Muscle layer of colon (tissue), 2 donors: ENCODE results near the gene MXD1.

Source experiments
- H3K27ac ChIP-seq: one replicate; pipeline ENCODE4 v1.7.0; 2013; ENCODE audit warnings: low read depth, mild to moderate bottlenecking, low read length, moderate library complexity
- H3K27me3 ChIP-seq, 2 donors: one replicate each; pipeline ENCODE4 v1.7.0; 2013; ENCODE audit warnings: low read length in 2 of 2, mild to moderate bottlenecking in 2 of 2; ENCODE audit not compliant: insufficient read depth in 2 of 2, control insufficient read depth in 1 of 2
- H3K36me3 ChIP-seq: one replicate; pipeline ENCODE4 v1.7.0; 2013; ENCODE audit warnings: mild to moderate bottlenecking, low read length; ENCODE audit not compliant: insufficient read depth
- H3K4me1 ChIP-seq: one replicate; pipeline ENCODE4 v1.7.0; 2013; ENCODE audit warnings: mild to moderate bottlenecking, low read length; ENCODE audit not compliant: insufficient read depth
- H3K4me3 ChIP-seq, 2 donors: one replicate each; pipeline ENCODE4 v1.7.0; 2013; ENCODE audit warnings: low read length in 2 of 2, low read depth in 1 of 2, mild to moderate bottlenecking in 1 of 2, moderate library complexity in 1 of 2
- H3K9ac ChIP-seq: one replicate; pipeline ENCODE4 v1.7.0; 2013; ENCODE audit warnings: low read length
- H3K9me3 ChIP-seq: one replicate; pipeline ENCODE4 v1.7.0; 2013; ENCODE audit warnings: mild to moderate bottlenecking, low read length
- donor health status: abdominal sarcoma.
- donor health status: Adenocarcinoma of cecum.

Gene MXD1

DNA sequence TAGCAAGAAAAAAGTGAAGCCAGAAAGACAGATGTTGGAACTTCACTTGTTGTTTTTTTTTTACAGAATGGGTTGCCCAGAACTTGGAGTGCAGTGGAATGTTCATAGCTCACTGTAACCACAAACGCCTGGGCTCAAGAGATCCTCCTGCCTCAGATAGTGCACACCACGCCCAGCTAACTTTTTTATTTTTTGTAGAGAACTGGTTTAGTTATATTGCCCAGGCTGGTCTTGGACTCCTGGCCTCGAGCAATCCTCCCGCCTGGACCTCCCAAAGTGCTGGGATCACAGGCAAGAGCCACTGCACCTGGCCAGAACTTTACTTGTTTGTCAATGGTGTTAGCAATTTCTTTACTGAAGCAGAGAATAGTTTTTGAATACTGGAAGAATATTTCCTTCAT is 58.4 kb downstream of the MXD1 start:
- H3K36me3 ChIP-seq, result no peaks in the 10 kb centered on the region
- no peak overlapping the region for H3K4me3 ChIP-seq
- H3K4me1 ChIP-seq, result no peaks in the 10 kb centered on the region
- H3K9ac ChIP-seq, result no peak overlapping the region
- H3K27ac ChIP-seq, result no peak overlapping the region
- no peaks in the 10 kb centered on the region for H3K27me3 ChIP-seq
- no peaks in the 10 kb centered on the region for H3K9me3 ChIP-seq

GRCh38 chr2:69975136-69975852 is 60.4 kb downstream of the MXD1 start:
- no peaks in the 10 kb centered on the region for H3K27me3 ChIP-seq
- H3K9me3 ChIP-seq, result no peaks in the 10 kb centered on the region
- no peaks in the 10 kb centered on the region for H3K36me3 ChIP-seq
- H3K27ac ChIP-seq, result no peak overlapping the region
- no peak overlapping the region for H3K9ac ChIP-seq
- no peaks in the 10 kb centered on the region for H3K4me1 ChIP-seq
- no peak overlapping the region for H3K4me3 ChIP-seq

- Histone ChIP-seq H3K9me3 (no peaks in the 10 kb centered on the region), H3K27ac (no peak overlapping the region), H3K4me1 (no peaks in the 10 kb centered on the region), H3K4me3 (no peak overlapping the region), H3K27me3 (no peaks in the 10 kb centered on the region), H3K36me3 (no peaks in the 10 kb centered on the region), H3K9ac (no peak overlapping the region)
These were observed 61.0 kb downstream of the MXD1 start for GRCh38 chr2:69975853-69976462.

DNA sequence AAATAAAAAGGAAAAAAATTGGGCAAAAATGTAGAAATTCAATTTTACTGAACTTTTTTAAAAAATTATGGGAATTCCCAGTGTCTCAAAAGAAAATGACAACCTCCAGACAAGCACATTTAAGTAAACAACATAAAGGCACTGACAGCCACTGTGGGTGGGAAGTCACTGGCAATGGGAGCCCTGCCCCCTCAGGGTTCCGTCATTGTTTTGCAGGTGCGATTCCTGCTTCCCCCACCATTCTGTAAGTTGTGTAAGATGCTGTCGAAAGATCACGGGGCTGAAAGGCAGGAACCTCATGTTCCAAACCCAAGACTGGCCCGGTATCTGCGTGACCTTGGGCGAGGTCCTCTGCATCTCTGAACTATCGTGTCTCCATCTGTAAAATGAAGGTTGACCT is 62.3 kb downstream of the MXD1 start:
- H3K9me3 ChIP-seq, result no peaks in the 10 kb centered on the region
- H3K4me1 ChIP-seq, result no peaks in the 10 kb centered on the region
- H3K9ac ChIP-seq, result no peak overlapping the region

GRCh38 chr2:69977906-69978482 is 63.1 kb downstream of the MXD1 start:
- H3K4me3 ChIP-seq, result no peak overlapping the region
- H3K36me3 ChIP-seq, result no peaks in the 10 kb centered on the region
- no peak overlapping the region for H3K27ac ChIP-seq
- H3K4me1 ChIP-seq, result no peaks in the 10 kb centered on the region
- H3K27me3 ChIP-seq, result no peaks in the 10 kb centered on the region
- no peaks in the 10 kb centered on the region for H3K9me3 ChIP-seq
- H3K9ac ChIP-seq, result no peak overlapping the region

More for the DNA sequence above, 62.3 kb downstream of the MXD1 start:
- H3K27me3 ChIP-seq, result no peaks in the 10 kb centered on the region
- H3K36me3 ChIP-seq, result no peaks in the 10 kb centered on the region
- H3K4me3 ChIP-seq, result no peak overlapping the region
- H3K27ac ChIP-seq, result no peak overlapping the region

GRCh38 chr2:69979902-69980807 is 65.2 kb downstream of the MXD1 start:
- no peaks in the 10 kb centered on the region for H3K4me1 ChIP-seq
- no peak overlapping the region for H3K27ac ChIP-seq
- H3K9me3 ChIP-seq, result no peaks in the 10 kb centered on the region
- no peaks in the 10 kb centered on the region for H3K36me3 ChIP-seq
- no peaks in the 10 kb centered on the region for H3K27me3 ChIP-seq
- no peak overlapping the region for H3K9ac ChIP-seq
- no peak overlapping the region for H3K4me3 ChIP-seq

DNA sequence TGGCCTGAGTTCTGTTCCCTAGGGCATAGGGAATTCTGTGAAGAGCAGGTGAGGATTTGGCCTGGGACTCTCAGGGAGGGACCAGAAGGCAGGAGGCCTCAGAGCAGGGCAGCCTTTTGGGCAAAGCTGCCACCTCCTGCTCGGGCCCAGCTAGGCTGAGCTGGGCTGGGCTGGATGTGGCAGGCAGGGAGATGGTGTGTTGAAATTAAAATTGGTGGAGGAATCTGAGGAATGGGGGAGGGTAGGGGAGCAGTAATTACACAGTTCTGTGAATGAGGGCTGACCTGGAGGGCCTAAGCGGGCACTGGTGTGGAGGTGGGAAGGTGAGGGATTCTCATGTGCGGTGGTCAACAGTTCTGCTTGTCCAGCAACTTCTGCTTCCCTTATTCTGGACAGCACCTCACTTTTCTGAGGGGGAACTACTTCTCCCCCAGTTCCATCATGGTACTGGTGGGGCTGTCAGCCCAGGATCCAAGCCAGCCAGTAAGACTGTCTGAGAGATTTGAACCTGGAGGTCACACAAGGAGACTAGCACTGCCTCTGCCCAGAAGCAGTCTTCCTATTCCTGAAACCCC is 68.6 kb downstream of the MXD1 start:
- H3K36me3 ChIP-seq, result no peaks in the 10 kb centered on the region
- H3K9me3 ChIP-seq, result no peaks in the 10 kb centered on the region
- no peak overlapping the region for H3K4me3 ChIP-seq
- H3K27ac ChIP-seq, result no peak overlapping the region
- no peaks in the 10 kb centered on the region for H3K4me1 ChIP-seq
- no peak overlapping the region for H3K9ac ChIP-seq
- H3K27me3 ChIP-seq, result no peaks in the 10 kb centered on the region

DNA sequence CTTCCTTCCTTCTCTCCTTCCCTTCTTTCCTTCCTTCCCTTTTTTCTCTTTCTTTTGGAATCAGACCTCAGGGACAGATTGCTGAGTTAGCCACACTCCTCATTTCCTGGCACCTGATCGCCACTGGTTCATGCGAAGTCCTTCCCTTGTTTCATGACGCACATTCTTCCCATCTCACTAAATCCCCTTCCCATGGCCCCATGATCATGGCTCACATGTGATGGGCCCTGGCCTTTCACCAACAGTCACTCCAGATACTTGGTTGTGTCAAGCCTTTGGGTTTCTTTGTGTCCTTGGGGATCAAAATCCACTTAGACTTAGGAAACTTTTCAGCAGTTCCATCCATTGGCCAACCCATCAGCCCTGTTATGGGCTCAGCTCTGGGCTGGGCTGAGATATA is 70.3 kb downstream of the MXD1 start:
- H3K4me3 ChIP-seq, result no peak overlapping the region
- H3K4me1 ChIP-seq, result no peaks in the 10 kb centered on the region
- no peaks in the 10 kb centered on the region for H3K36me3 ChIP-seq
- no peaks in the 10 kb centered on the region for H3K9me3 ChIP-seq
- H3K27ac ChIP-seq, result no peak overlapping the region
- no peak overlapping the region for H3K9ac ChIP-seq
- H3K27me3 ChIP-seq, result no peaks in the 10 kb centered on the region

DNA sequence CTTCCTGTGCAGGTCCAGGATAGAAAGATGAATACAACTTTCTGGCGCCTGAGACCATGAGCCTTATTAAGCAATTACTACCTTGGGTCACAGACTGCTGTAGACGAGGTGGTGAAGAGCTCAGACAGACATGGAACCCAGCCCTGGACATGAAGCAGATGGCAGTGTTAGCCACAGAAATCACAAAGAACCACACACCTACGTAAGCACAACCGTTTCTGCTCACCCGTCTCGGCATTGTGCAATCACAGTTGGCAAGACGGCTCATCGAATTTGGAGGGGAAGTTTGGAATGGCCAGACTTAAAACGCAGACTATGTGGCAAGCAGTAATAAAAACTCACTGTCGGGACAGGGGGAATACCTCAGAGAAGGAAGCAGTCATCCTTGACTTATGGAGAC is 70.8 kb downstream of the MXD1 start:
- Histone ChIP-seq H3K36me3 (no peaks in the 10 kb centered on the region), H3K9me3 (no peaks in the 10 kb centered on the region), H3K9ac (no peak overlapping the region), H3K4me1 (no peaks in the 10 kb centered on the region), H3K4me3 (no peak overlapping the region), H3K27me3 (no peaks in the 10 kb centered on the region), H3K27ac (no peak overlapping the region)

GRCh38 chr2:69986691-69987090 is 71.8 kb downstream of the MXD1 start:
- Histone ChIP-seq H3K4me3 (no peak overlapping the region), H3K27ac (no peak overlapping the region), H3K9ac (no peak overlapping the region), H3K36me3 (no peaks in the 10 kb centered on the region), H3K4me1 (no peaks in the 10 kb centered on the region), H3K9me3 (no peaks in the 10 kb centered on the region), H3K27me3 (no peaks in the 10 kb centered on the region)

DNA sequence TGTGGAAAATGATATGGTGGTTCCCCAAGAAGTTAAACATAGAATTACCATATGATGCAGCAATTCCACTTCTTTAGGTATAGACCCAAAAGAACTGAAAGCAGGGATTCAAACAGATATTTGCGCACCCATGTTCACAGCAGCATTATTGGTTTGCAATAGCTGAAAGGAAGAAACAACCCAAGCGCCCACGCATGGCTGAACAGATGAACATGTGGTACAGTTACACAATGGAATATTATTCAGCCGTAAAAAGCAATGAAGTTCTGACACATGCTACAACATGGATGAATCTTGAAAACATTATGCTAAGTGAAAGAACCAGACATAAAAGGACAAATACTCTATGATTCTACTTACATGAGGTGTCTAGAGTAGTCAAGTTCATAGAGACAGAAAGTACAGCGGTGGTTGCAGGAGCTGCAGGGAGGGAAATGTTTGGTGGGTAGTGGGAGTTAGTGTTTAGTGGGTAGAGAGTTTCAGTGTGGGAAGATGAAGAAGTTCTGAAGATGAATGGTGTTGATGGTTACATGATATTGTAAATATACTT is 73.3 kb downstream of the MXD1 start:
- Histone ChIP-seq H3K9ac (no peak overlapping the region), H3K9me3 (no peaks in the 10 kb centered on the region), H3K27ac (no peak overlapping the region), H3K27me3 (no peaks in the 10 kb centered on the region), H3K4me1 (no peaks in the 10 kb centered on the region), H3K36me3 (no peaks in the 10 kb centered on the region), H3K4me3 (no peak overlapping the region)
